GM23338 (cell line): ENCODE measurements around the gene ACOX3. TPM values are rescaled to one million over a fixed set of nuclear protein-coding genes. Genes with fewer than 3 reads are reported as not detected.
A peak's percentile ranks its signal among the peaks of the same experiment; 100 is the strongest.

Experiments
- ATAC-seq: fragments of 200-7000 bp; cut with Tn5 transposase; 3 replicates; pipeline ENCODE4 v1.9.1; 2020
- DNase-seq: peaks from one replicate; pipeline ENCODE4 v3.0.0-alpha.2; 2015; ENCODE audit warnings: low spot score
- H2AFZ ChIP-seq: fragments of 200-600 bp; sonication (generic); 2 replicates; pipeline ENCODE4 v1.8.0; 2016; ENCODE audit warnings: antibody characterized with exemption, mild to moderate bottlenecking, moderate library complexity
- H3F3A ChIP-seq: fragments of 200-600 bp; sonication (generic); replicated peaks from 2 replicates; pipeline ENCODE4 v1.8.0; 2017; ENCODE audit warnings: antibody characterized with exemption, mixed run types, low read depth
- H3K27ac ChIP-seq: fragments of 200-600 bp; sonication (generic); 2 replicates; pipeline ENCODE4 v1.6.1; 2016; ENCODE audit warnings: low read depth
- H3K27me3 ChIP-seq: fragments of 200-600 bp; sonication (generic); 2 replicates; pipeline ENCODE4 v1.8.0; 2016; ENCODE audit warnings: mild to moderate bottlenecking, mixed run types, moderate library complexity; ENCODE audit not compliant: insufficient read depth
- H3K36me3 ChIP-seq: fragments of 200-600 bp; sonication (generic); 2 replicates; pipeline ENCODE4 v1.8.0; 2016; ENCODE audit warnings: mild to moderate bottlenecking; ENCODE audit not compliant: insufficient read depth
- H3K4me1 ChIP-seq: fragments of 200-600 bp; sonication (generic); 2 replicates; pipeline ENCODE4 v1.8.0; 2016; ENCODE audit warnings: mild to moderate bottlenecking, moderate library complexity; ENCODE audit not compliant: insufficient read depth
- H3K4me2 ChIP-seq: fragments of 200-600 bp; sonication (generic); 2 replicates; pipeline ENCODE4 v1.7.1; 2017; ENCODE audit warnings: mixed run types
- H3K4me3 ChIP-seq: fragments of 200-600 bp; sonication (generic); 2 replicates; pipeline ENCODE4 v1.6.1; 2016; ENCODE audit warnings: mixed run types
- H3K79me2 ChIP-seq: fragments of 200-600 bp; sonication (generic); replicated peaks from 2 replicates; pipeline ENCODE4 v1.8.0; 2017; ENCODE audit warnings: mild to moderate bottlenecking; ENCODE audit not compliant: insufficient read depth
- H3K9me2 ChIP-seq: fragments of 200-600 bp; sonication (generic); 2 replicates; pipeline ENCODE4 v1.8.0; 2017; ENCODE audit not compliant: insufficient read depth
- H4K20me1 ChIP-seq: fragments of 200-600 bp; sonication (generic); replicated peaks from 2 replicates; pipeline ENCODE4 v1.8.0; 2017; ENCODE audit warnings: mild to moderate bottlenecking; ENCODE audit not compliant: insufficient read depth
- H3K27ac Mint-ChIP-seq: 2 replicates; pipeline ENCODE4 v1.8.0; 2020; ENCODE audit warnings: inconsistent platforms, mild to moderate bottlenecking, moderate library complexity, mixed read lengths
- H3K27me3 Mint-ChIP-seq: 3 replicates; pipeline ENCODE4 v1.8.0; 2022; ENCODE audit warnings: low read depth, mild to moderate bottlenecking, moderate library complexity, mixed read lengths, inconsistent platforms; ENCODE audit not compliant: insufficient read depth, poor library complexity
- H3K36me3 Mint-ChIP-seq: 3 replicates; pipeline ENCODE4 v1.8.0; 2021; ENCODE audit warnings: low read depth, mild to moderate bottlenecking, inconsistent platforms, moderate library complexity, mixed read lengths
- H3K4me1 Mint-ChIP-seq: 3 replicates; pipeline ENCODE4 v1.8.0; 2020; ENCODE audit warnings: mild to moderate bottlenecking, inconsistent platforms, mixed read lengths
- H3K4me3 Mint-ChIP-seq: 3 replicates; pipeline ENCODE4 v1.8.0; 2021; ENCODE audit warnings: moderate library complexity, mild to moderate bottlenecking, inconsistent platforms, mixed read lengths
- H3K9me3 Mint-ChIP-seq: 3 replicates; pipeline ENCODE4 v1.8.0; 2020; ENCODE audit warnings: moderate library complexity, mild to moderate bottlenecking, inconsistent platforms, mixed read lengths
- ETS1 ChIP-seq: IDR thresholded peaks from 2 replicates; pipeline ENCODE4 v1.6.1; 2016; ENCODE audit warnings: antibody characterized with exemption
- NANOG ChIP-seq: IDR thresholded peaks from 2 replicates; pipeline ENCODE4 v1.6.1; 2016; ENCODE audit warnings: antibody characterized with exemption, borderline replicate concordance
- REST ChIP-seq: IDR thresholded peaks from one replicate; pipeline ENCODE4 v1.6.1; 2018; ENCODE audit warnings: antibody characterized with exemption; ENCODE audit not compliant: unreplicated experiment
- ZNF462 ChIP-seq: fragments of 250-450 bp; sonication (Bioruptor Pico); IDR thresholded peaks from 2 replicates; pipeline ENCODE4 v1.5.0; 2020; ENCODE audit warnings: mild to moderate bottlenecking, moderate library complexity
- polyA plus RNA-seq: library from polyadenylated mRNA; unstranded; fragments of >200 nt; fragmentation: Nextera tagmentation; extraction: Ambion mirVana; gene quantifications from 2 replicates; pipeline ENCODE4 v1.2.1, GENCODE V29; 2016
- total RNA-seq: library from RNA; depleted of rRNA; stranded (reverse); fragments of >200 nt; shearing (Covaris generic); gene quantifications from 2 replicates; pipeline ENCODE4 v1.2.3, GENCODE V29; 2014

Gene ACOX3
- total and polyA plus RNA-seq, 2 experiments from 2014 or later: 6.4 to 17.2 TPM

- Histone ChIP-seq H3K4me1 (peaks cover 9% of the 10 kb centered on the region), H3F3A (no peaks in the 10 kb centered on the region), H3K36me3 (no peaks in the 10 kb centered on the region), H2AFZ (no peak overlapping the region), H3K79me2 (no peaks in the 10 kb centered on the region), H4K20me1 (no peaks in the 10 kb centered on the region; the same call in 1 of the 2 replicates), H3K9me2 (no peaks in the 10 kb centered on the region), H3K27me3 (no peaks in the 10 kb centered on the region), H3K27ac (no peak overlapping the region), H3K4me3 (no peak overlapping the region), H3K4me2 (0 out of 2 replicates have a peak overlapping the region, but pooled peaks have one; percentile 15)
- Mint-ChIP-seq H3K27me3 (peaks cover 17% of the 10 kb centered on the region), H3K9me3 (no peaks in the 10 kb centered on the region), H3K27ac (no peak overlapping the region; the same call in 1 of the 2 replicates), H3K4me1 (peaks cover 29% of the 10 kb centered on the region), H3K36me3 (peaks cover 12% of the 10 kb centered on the region; the same call in 2 of the 3 replicates), H3K4me3 (peak overlapping the region; percentile 18; the same call in 1 of the 3 replicates)
- DNase-seq: peak; percentile 69
- no peak for TF ChIP-seq REST
- TF ChIP-seq ZNF462 (CRISPR knock-in tag): no peak
- TF ChIP-seq NANOG: 0 out of 2 replicates have a peak, but pooled peaks have one; percentile 28
- TF ChIP-seq ETS1: no peak
- ATAC-seq: peak; percentile 67
Observed at GRCh38 chr4:8396762-8397406, 43.6 kb downstream of the ACOX3 start.
